ENCODE results near the gene MYO3B.
"Not testable (repeated sequence)": the region's sequence is repeated elsewhere in the genome, so short reads cannot be mapped to it uniquely, and the experiment has no call there.

The MYO3B gene

GRCh38 chr2:170660409-170660808, 482.5 kb downstream of the MYO3B start:
- DNase-seq, result no peak

GRCh38 chr2:170665743-170666142, 487.8 kb downstream of the MYO3B start:
- no peak for DNase-seq

GRCh38 chr2:170669909-170670308, 492.0 kb downstream of the MYO3B start:
- DNase-seq, result no peak

- DNase-seq, result no peak
Measured at GRCh38 chr2:170670651-170671050, 492.7 kb downstream of the MYO3B start.

DNA sequence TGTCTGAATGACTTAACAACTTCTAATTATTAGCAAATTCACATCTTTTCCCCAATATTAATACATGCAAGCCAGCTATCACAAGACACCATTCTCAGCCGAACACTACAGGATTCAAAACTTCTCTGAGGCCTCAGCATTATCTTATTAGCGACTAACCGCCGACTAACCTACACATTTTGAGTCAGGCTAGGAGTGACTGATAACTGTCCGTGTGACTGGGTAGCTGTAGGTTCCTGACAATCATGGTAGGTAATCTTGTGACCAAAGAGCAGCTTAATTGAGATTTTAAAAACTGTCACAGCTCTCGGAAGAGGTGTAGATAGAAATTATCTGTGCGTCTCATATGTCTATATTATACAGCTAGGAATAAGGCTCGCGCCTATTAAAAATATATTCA, 493.1 kb downstream of the MYO3B start:
- DNase-seq, result no peak

- DNase-seq, result not testable (repeated sequence)
Measured at GRCh38 chr2:170674282-170674681, 496.3 kb downstream of the MYO3B start.

DNA sequence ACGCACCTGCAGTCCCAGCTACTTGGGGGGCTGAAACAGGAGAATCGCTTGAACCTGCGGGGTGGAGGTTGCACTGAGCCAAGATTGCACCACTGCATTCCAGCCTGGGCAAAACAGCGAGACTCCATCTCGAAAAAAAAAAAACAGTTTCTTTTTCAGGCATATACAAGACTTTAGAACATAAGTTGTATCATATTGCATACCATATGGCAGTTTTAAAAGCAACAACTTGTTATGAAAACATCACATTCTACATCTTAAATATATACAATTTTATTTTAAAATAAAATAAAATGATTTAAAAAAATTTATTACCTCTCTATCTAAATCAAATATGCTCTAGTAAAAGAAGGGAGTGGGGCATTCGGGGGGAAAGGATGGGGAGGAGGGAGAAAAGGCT, 497.8 kb downstream of the MYO3B start:
- no peak for DNase-seq

DNA sequence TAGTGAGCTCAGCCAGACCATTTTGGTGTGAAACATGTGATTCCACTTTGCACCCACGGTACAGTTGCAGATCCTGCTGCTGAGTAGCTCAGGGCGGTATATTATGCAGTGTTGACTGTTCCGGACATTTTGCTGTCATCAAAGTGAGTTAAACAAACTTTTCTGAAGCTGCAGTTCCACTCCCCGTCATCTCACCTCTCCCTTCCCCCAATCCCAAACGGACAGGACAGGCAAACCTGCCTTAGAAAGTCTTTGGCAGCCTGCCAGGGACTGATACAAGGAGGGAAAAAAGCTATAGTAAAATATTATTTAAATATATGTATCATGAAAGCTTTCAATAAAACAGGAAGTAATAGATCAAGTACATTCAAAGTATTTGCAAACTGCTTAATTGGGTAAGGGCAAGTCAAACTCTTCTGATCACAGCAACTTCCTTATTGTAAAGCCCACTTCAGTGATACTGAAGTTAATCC, 501.7 kb downstream of the MYO3B start:
- no peak for DNase-seq

GRCh38 chr2:170680172-170680941, 502.4 kb downstream of the MYO3B start:
- DNase-seq, result no peak

DNA sequence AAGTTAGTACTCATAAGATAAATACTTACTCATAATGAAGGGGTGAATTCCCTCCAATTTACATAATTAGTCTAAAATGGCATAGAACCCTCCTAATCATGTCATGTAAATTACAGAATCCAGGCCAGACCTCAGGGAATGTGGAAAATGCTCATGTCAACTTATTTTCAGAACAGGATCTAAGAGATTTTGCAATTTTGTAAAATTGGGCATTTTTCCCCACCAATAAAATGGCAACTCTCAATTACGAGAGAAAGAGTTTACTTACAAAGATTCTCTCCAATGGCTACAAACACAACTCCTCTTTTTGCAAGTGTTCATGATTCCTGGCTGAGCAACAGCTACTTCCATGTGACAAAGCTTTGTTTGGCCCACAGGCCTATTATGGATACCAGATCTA, 503.4 kb downstream of the MYO3B start:
- no peak for DNase-seq

GRCh38 chr2:170685591-170685990, 507.6 kb downstream of the MYO3B start:
- no peak for DNase-seq

GRCh38 chr2:170689481-170689880, 511.5 kb downstream of the MYO3B start:
- no peak for DNase-seq

GRCh38 chr2:170690640-170691039, 512.7 kb downstream of the MYO3B start:
- DNase-seq, result no peak

DNA sequence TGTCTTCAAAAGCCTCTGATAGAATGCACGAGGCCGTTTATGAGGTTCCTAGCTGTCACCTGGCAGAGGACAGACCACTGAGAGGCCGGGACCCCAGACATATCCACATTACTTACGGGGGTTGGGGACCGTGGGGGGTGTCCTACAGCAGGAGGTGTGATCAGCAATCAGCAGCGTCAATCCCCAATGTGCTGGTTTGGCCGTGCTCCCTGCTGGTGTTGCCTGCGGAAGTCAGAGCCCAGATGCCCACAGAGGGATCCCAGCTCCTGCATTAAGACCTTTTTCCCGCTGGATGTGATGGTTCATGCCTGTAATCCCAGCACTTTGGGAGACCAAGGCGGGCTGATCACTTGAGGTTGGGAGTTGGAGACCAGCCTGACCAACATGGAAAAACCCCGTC, 516.4 kb downstream of the MYO3B start:
- DNase-seq, result no peak

GRCh38 chr2:170695521-170696410, 517.8 kb downstream of the MYO3B start:
- no peak for DNase-seq

DNA sequence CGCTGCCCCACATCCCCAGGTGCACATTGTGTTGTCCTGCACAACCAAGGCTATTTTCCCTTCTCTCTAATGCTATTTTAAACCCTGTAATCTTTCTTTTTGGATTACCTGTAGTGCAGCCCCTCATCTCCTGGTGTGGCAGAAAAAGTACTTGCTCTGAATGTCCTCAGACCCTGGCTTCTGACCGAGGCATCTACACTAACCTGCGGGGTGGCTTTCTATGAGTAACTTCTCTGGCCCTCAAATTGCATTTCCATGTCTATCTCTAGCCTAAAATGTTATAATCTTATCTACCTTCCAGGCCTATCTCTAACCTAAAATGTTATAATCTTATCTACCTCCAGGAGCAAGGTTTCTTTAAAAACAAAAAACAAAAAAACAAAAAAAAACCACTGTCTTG, 519.0 kb downstream of the MYO3B start:
- DNase-seq, result no peak

DNA sequence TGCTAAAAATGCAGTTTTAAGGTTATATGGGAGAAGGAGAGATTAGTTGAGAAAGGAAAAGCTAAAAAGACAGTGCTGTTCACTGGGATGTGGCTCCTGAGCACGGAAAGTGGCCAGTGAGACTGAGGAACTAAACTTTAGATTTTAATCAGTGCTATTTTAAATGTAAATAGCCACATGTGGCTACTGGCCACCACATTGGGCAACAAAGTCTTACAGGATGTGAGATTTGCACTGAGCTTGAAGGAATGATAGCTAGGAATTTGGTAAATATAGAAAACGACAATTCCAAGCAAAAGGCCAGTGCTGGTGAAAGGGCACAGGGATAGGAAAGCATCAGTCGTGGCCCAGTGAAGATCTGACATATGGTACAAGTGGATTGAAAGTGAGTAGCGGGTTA, 523.1 kb downstream of the MYO3B start:
- DNase-seq, result no peak

DNA sequence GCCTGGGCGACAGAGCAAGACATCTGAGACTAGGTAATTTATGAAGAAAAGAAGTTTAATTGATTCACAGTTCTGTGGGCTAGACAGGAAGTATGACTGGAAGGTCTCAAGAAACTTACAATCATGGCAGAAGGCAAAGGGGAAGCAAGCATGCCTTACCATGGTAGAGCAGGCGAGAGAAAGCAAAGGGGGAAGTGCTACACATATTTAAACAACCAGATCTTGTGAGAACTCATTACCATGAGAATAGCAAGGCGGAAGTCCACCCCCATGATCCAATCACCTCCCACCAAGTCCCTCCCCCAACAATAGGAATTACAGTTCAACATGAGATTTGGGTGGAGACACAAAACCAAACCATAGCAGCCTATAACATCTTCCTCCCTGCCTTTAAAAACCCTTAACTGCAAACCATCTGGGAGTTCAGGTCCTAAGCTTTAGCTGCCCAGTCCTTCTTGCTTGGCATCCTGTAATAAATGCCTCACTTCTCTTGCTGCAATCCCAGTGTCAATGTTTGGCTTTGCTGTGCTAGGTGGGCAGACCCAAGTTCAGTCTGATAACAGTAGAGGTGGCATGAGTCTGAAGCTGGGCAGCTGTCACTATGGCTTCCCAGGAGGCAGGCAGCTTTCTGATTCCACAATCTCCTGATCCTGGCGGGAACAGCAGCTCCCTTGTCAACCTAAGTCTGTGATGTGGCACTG, 526.0 kb downstream of the MYO3B start:
- DNase-seq, result no peak

Measured in activated CD4-positive, alpha-beta T cell treated with anti-CD3 and anti-CD28 coated beads, Interleukin-2, amount 50 U/mL, for 4 hours (primary cell).